ENCODE measurements around the gene KCNQ5.

The KCNQ5 gene

DNA sequence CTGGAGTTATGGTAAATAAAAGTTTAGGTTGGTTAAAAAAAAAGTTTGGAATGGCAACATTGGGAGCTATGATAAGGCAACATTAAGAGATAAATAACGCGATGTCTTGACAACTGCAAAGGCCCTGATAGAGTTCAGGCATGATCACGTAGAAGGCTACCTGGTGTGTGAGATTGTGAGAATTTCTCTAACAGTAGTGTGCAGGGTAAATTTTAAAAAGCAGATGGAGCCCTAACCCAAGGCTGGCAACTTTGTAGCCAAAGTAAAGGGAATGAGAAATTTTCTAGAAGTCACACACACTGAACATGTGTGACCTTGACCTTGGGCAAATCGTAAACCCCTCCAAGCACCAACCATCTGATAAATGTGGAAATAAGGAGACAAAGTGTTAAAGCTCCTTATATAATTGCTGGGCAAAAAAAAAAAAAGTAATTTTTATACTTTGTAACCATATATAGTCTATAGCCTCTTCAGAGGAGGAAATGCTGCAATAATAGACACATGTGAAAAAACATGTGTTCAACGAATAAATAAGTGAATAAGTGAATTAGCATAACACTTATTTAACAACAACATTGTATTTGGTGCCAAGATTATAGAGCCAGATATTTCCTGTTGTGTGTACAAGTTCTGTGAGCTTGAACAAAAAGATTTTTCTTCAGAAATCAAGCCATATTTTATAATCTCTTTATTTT is 18.2 kb downstream of the KCNQ5 start:
- no peak for DNase-seq

DNA sequence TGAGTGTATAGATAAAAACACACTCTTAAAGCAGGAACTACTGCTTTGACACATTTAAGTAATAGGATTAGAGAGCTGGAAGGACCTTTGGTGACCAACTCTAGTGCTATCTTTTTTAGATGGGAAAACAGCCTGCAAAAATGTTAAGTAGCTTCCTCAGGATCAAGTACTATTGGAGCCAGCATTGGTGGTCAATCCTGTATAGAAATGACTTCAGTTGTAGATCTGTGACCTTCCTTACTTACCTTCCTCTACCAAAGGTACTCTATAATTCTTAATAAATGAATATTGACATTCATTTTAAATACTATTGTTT is 18.7 kb downstream of the KCNQ5 start:
- DNase-seq = no peak

DNA sequence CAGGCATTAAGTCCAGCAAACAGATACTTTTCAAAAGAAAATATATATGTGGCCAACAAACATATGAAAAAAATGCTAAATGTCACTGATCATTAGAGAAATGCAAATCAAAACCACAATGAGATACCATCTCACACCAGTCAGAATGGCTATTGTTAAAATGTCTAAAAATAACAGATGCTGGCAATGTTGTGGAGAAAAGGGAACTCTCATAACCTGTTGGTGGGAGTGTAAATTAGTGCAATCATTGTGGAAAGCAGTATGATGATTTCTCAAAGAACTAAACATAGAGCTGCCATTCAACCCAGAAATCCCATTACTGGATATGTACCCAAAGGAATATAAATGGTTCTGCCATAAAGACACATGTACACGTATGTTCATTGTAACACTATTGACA is 20.6 kb downstream of the KCNQ5 start:
- DNase-seq = no peak

DNA sequence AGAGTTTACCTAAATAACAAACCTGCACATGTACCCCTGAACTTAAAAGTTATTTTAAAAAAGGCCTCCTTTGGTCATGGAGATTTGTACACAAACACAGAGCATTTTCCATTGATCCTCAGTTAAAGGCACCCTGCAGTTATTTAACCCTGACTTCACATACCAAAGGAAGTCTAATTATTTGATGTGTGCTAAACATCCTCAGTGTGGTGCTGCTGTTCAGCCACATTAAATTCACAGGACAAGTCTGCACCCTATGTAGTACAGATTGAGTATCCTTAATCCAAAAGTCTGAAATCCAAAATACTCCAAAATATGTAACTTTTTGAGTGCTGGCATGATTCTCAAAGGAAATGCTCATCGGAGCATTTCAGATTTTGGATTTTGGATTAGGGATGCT is 21.4 kb downstream of the KCNQ5 start:
- no peak for DNase-seq

DNA sequence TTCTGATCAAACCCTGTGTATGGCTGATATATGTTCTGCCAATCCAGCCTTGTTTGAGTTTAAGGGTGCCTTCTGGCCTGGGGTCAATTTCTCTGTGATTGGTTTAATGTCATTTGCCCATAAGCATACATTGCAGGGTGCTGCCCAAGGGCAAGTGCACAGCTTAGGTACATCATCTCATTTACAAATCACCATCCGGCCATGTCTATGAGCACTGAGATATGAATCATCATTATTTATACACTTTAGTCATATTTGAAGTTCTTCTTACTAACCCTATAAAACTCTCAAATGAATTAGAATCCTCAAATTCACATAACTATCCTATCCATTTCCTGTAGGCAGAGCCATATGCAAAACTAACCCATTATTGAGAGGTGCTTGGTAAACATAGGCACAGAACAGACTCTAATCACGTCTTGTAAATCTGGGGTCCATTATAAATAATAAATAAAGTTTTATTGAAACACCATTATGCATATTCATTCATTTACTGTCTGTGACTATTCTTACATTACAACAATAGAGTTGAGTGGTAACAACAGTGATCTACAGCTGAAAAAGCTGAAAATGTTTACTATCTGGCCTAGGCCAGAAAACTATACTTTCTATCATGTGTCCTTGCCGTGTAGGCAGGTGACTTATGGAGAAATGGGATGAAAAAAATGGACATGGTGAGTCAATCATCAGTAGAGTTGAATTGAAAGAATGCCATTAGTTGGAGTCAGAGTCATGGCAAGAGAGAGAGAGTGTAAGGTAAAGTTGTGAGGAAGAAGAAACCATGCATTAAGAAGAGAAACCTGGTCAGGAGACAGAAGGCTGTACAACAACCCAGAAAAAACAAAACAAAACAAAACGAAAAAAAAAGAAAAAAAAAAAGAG is 25.0 kb downstream of the KCNQ5 start:
- DNase-seq = no peak

DNA sequence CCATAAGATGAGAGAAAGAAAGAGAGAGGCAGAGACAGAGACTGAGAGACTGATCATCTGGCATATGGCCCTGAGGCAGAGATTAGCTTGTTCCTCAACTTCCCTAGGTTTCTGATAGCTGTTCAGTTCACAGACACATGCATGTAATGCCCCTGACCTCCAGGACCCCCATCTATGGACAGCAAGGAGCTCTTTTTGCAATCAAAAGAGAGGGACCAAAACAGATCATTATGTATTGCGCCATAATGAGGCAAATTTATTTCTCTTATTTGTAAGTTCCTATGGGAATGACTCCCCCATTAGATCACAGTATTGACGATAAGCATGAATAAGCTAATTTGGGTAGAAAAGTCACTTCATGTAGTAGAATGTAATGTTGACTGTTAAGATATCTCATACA is 25.6 kb downstream of the KCNQ5 start:
- no peak for DNase-seq

DNA sequence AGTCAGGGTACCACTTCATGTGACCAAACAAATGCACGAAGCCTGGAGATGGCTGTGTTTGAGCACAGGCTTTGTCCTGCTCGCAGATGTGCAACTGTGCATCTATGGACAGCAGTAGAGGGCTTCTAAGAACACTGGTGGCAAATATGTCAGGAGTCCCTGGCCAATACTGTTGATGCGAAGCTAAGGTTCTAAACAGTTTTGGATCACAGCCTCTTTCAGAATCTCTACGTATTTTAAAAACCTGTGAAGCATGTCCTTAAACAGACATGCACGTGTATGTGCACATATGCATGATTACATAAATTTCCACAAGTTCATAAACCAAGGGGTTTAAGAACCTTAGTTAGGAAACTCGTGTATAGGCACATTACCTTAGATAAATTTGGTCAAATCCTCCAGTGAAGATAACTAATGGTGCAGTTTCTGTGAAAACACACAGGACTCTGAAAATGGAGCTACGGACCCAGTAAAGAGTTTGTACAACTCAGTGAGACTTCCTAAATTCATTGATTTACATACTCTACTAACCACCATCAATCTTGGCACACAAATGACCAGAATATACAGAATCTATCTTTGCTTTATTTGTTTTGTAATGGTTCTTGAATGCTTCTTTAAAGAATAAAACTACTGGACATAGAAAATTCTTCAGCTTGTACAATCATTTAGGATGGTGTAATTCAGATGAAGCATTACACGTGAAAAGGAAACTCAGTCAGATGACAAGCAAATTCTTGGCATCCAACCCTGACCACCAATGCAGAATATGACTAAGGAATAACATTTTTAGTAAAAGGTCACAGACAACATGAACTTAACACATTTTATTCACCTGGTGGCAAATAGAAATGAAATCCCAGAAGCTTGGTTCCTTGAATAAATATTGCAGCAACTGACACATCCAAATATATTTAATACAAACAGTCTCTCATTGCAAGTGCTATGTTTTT is 27.4 kb downstream of the KCNQ5 start:
- no peak for DNase-seq

DNA sequence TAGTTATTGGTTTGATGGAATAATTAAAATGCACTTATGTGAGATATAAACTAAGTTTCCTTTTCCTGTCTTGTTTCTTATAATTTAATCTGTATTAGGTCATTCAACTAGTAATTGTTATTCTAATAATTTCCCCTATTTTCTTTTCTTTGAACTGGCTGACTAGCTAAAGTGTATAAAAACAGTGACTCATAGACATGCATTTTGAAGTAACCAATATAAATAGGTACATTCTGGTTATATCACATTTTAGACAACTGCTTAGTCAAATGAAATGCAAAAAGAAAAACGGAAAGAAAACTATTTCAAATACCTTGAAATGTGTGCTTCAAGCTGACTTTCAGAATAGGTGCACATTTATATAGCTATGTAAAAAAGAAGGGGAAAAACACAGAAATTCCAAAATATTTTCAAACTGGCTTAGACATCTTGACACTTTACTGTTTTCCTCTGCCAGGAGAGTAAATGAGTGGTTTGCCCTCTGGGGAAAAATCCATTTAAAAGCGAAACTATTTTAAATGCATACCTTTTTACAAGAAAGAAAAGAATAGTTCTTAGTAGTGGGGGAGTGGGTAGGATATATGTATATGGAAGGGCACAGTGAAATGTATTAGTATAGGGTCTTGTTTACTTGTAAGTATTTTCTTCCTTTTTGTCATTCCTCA is 28.3 kb downstream of the KCNQ5 start:
- DNase-seq = no peak

DNA sequence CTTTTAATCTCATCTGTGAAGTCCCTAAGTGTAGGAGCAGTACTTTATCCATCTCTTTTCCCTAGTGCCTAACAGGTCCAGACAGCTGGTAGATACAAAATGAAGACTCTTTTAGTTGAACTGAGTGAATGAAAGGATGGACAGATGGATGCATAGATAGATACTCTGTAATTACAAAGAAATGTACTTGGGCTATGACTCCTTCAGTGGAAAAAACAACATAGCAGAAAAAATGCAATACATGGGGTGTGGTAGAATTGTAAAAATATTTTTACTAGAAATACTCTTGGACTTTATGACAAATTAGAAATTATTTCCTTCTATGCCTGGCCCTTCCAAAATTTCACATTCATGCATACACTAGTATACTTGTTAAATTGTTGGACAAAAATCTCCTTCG is 29.3 kb downstream of the KCNQ5 start:
- no peak for DNase-seq

DNA sequence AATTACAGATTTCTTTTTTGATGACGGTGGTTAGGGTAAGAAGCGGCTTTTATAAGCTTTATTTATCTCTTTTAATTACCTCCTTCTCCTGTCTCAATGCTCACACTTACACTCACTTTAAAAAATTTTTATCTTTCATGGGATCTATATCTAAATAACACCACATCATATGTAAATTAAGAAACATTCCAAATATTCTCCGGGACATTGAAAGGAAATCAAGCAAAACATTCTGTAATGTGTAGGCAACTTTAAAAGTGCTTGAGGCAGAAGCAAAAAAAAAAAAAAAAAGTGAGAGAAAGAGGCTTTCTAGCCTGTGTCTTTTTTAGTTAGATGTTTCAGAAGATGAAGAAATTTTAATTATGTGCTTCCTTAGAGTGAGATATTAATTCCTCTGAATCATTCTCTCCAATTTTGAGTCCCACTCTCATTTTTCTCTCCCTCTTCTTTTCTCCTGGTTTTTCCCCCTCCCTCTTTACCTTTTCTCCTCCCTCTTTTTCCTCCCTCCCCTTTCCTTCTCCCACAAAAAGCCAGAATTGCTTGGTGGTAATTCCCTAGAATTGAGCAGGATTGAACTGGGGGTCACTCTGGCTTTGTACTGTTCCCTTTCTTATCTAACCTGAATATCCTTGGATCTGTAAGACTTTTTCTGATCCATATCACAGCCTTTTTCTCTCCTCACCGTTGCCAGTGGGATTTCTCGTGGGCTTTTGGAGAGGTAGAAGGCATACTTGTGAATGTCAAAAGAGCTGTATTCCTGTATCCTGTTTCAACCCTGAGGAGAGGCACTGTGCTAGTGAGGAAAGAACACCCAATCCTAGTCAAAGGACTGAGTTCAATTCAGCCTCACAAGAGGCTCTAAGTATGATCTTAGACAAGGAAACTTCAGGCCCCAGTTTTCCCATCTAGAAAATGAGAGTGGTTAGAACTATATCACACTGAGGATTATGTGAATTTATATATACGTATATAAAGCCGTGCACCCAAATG is 30.4 kb downstream of the KCNQ5 start:
- no peak for DNase-seq

DNA sequence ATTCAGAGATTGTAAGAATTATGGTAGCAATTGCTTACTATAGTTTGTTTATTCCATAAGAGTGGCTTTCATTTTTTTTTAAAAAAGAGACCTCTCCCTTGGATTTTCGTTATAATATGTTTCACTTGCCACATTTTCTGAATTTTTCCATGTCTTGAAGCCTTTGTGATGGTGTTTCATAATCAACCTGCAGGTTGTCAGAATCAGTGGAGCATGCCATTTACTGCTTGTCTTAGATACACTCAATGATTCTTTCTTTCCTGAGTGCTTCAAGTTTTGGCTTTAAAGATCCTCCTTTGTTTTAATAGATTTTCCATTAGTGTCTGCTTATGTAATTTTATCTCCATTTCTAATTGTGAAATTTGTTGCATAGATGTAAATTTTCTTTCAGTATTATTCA is 31.2 kb downstream of the KCNQ5 start:
- no peak for DNase-seq

DNA sequence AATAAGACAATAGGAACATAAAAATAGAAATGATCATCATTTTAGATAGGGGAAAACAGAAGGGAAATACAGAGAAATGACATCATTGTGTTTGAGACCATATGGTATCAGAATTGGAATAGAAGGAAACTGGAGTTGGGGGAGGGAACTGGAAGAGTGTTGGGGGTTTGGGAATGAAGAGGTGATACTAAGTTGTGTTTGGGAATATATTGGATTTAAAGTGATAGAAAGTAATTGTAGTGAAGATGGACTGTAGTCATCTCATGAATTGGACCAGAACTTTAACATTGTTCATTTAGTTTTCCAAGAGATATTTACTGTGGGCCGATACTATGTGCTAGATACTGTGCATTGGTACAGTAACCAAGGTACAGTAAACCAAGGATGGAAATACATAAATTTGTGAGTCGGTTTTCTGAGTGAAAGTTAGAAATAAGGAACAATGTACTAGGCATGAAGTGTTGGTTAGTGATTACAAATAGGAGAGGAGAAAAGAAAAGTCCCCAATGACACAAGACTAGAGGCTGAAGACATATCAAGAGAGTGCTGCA is 32.3 kb downstream of the KCNQ5 start:
- no peak for DNase-seq

DNA sequence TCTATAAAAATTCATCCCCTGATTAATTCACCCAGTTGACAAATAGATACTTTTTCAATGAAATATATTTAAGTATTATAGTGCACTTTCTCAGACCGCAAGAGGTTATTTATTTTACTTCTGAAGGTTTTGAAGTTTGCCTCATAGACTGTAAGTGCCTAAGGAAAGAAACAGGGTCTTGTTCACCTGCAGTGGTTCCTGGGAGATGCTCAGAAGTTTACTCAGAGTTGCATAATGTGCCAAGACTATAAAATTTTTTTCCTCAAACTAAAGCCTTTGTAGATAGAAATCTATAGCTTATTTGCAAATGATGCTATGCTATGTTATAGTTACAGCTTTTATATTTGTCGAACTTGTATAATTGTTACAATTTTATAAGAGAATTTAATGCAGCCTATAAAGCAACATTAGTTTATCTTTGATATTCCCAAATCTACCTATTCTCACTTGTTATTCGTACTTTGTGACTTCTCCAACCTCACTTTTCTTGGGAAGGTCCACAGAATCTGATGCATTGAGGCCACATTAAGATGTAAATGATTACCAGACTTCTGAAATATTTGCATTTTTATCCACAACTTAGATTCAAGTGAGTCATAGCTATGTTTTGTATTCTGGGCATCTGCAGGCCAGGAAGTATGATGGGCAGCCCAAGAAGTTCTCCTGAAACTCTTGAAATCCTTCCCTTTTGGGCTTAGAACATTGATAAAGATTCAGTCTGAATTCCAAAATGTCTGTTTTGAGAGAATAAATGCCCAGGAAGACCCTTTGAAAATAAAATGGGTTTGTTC is 35.7 kb downstream of the KCNQ5 start:
- DNase-seq = no peak

DNA sequence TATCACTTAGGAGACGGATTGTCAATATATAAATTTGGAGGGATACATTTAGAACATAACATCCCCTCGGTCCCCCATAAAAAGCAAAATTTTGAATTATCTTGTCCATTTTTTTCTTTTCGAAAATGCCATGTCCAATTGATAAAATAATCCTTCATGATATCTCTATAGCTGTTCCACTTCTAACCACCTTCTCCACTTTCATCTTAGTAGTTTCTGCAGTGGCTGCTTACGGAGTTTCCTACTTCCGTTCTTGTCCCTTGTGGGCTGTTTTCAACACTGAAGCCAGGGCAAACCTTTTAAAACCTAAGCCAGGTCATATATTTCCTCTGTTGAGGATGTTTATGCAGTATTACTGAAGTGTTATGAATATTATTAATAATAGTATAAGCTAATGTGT is 37.9 kb downstream of the KCNQ5 start:
- no peak for DNase-seq

DNA sequence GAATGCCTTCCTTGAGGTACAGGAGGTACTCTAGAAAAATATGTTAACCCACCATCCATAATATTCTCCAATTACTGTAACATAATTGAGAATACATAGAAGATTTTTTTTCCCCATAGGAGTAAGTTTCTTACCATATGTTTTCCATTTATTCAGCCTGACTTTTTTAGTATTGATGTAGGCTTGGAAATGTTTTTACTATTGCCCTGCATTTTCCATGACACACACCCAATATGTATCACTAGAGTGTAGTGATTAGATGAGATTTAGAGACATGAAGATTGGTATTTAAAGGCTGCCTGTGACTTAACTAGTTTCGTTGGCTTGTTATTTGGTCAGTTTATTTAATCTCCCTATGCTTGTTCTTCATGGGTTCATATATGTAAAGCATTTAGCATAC is 39.5 kb downstream of the KCNQ5 start:
- no peak for DNase-seq

DNA sequence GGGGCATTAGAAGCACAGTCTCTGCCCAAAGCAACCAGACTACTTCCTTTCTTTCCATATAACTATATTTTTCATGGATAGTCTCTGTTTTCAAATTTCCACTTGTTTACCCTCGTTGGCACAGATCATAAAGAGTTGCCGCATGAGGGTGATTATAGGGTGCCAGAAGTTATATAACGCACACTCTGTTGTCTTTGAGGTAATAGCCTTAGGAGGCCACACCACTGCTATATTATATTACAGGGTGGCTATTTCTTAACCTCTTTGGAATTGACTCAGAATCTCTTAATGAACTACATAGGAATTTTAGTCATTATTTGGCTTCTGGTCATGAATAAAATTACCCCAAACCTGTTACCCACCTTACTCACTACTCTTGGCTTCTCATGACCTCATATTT is 43.7 kb downstream of the KCNQ5 start:
- DNase-seq = no peak

DNA sequence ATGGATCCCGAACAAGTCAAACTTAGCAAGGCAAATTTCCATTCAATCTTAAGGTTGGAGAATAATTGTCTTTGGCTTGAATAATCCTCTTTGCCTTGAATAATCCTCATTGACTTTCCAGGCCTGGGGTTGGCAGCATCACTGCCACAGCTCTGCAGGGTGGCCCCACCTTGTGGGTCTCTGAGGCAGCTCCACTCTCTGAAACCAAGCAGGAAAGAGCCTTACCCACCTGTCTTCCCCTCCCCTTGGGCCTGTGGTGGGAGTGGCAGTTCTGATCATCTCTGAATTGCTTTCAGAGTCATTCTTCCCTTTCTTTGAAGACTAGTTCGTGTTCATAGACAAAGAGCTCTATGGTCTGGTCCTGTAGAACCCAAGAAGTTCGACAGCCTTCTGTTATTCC is 47.5 kb downstream of the KCNQ5 start:
- no peak for DNase-seq

DNA sequence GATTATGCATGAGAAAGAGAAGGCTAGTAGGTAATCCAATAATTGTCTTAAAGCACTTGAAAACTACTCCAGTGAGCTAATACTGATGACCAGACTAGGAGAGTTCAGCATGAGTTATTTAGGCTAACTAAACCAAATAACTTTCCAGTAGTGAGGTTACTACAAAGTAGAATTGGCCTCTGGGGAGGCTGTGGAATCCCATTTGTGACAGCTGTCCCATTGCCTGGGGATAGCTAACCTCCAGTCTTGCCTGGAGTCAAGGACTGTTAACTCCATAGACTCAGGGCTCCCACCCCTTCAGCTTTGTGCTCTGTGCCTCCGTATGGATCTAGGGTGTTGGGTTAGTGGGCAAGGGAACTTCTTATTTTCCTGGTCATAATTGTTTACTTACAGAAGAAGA is 51.0 kb downstream of the KCNQ5 start:
- no peak for DNase-seq

DNA sequence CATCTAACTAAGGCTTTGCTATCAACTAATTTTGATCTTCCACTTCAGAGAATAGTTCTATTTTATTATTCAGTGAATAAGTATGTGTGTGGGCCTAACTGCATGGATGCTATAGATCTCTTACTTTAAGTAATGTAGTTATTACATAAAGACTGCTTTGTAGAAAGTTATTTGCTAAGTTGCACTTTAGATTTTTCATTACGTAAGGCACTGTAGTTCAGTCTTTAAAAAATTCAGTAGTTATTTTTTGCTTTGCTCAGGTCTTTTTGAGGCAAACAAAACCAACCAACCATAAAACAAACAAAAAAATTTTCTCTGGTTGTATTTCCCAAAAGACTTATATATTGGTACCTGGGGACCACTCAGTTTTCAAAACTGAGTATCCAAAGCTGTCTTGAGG is 53.0 kb downstream of the KCNQ5 start:
- no peak for DNase-seq
